Glomerular endothelial cell (primary cell): ENCODE results near the gene NIFK. TPM values are rescaled to one million over a fixed set of nuclear protein-coding genes. Genes with fewer than 3 reads are reported as not detected.

ENCODE experiments used
- DNase-seq: peaks from one replicate; pipeline ENCODE4 v3.0.0-alpha.2; 2011; ENCODE audit warnings: low read depth, low spot score; ENCODE audit errors: extremely low read depth
- total RNA-seq: library from RNA; depleted of rRNA; stranded (reverse); fragments of >200 nt; gene quantifications from 2 replicates; pipeline ENCODE4 v1.2.3, GENCODE V29; 2015

The NIFK gene
- 37.0 and 48.8 TPM in 2 replicates for total RNA-seq

DNA sequence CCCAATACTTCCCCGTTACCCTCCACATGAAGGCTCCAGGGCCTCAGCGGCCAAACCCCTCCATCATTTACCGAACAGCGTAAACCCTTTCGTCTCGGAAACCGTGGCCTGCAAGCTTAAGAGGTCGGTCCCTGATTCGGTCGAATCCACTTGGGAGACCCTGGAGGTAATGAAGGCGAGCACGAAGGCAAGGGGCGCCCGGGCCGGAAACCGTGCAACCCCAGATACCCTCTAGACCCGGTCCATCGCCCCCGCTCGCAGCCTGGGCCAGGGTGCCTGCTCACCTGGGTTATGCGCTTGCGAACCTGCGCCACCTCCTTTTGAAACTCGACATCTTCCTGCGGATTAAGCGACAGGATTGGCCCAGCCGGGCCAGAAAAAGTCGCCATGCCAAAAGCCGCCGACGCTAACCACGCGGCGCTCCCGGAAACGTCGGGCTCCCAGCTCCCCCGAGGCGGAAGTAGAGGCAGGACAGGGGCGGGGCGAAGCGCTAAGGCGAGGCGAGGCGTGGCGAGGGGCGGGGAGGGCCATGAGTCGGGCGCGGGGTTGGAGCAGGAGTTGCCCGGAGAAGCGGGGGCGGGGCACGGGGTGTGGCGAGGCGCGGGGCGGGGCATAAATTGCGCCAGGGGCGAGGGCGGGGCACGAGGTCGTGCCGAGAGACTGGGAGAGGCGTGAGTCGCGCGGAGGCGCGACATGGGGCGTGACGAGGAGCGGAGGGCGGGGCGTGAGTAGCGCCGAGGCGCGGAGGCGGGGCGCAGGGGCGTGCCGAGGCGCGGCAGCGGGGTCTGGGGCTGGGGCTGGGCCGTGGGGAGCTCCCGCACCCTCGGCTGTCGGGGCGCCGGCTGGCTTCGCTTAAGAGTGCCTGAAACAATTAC lies at the start of gene NIFK:
NIFK (minus strand) TSS at position 414 of the 875 bp plus-strand sequence; CDS start at position 389, 25 bp downstream.
- DNase-seq, result peak; percentile 51

DNA sequence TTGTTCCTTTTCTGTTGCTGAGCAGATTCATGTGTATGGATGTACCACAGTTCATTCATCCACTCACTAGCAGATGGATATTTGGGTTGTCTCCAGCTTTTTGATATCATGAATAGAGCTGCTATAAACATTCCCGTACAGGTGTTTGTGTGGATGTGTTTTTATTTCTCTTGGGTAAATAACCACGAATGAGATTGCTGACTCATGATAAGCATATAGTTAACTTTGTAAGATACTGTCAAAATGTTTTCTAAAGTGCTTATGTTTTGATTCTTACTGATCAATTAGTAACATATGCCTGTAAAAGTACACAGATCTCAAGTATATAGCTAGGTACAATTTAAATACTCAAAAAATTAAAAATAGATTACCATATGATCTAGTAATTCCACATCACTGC lies 46.5 kb upstream of the NIFK start:
- no peak for DNase-seq

DNA sequence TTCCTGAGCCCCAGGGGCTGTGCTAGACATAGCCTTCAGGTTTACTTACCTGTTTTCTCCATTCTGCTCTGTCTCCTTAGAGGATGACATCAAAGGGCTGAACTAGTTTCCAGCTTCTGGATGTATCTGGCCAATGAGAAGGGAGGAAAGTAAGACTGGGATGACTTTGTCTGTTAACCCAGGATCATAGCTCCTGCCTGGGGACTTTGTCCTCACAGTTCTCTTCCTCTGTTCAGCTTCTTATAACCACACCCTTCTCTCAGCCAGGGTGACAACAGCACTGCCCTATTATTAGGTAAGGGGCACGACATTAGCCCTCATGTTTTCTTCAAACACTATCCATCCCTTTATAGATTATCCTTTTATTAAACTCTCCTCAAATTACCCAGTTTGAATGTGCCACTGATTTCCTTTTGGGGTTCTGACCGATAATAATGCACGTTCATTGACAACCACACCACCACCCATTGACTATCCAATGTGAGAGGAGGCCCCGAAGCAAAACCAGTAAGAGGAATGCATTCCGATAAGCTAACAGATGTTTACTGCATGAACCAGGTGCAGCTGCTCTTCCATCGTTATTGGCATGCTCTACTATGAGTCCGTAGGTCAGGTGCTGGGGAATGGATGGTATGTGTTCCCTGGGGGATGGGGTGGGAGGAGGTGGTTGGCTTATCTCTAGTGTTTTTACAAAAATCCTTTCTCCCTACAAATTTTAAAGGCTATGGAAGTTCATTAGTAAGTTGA lies 42.2 kb upstream of the NIFK start:
- DNase-seq, result no peak

DNA sequence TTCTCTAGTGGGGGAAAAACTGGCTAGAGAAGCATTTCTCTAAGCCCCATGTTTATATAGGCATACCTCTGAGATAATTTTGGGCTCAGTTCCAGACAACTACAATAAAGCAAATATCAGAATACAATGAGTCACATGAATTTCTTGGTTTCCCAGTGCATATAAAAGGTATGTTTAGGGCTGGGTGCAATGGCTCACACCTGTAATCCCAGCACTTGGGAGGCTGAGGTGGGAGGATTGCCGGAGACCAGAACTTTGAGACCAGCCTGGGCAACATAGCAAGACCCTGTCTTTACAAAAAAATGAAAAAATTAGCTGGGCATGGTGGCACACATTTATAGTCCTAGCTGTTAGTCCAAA lies 41.0 kb upstream of the NIFK start:
- DNase-seq, result no peak

DNA sequence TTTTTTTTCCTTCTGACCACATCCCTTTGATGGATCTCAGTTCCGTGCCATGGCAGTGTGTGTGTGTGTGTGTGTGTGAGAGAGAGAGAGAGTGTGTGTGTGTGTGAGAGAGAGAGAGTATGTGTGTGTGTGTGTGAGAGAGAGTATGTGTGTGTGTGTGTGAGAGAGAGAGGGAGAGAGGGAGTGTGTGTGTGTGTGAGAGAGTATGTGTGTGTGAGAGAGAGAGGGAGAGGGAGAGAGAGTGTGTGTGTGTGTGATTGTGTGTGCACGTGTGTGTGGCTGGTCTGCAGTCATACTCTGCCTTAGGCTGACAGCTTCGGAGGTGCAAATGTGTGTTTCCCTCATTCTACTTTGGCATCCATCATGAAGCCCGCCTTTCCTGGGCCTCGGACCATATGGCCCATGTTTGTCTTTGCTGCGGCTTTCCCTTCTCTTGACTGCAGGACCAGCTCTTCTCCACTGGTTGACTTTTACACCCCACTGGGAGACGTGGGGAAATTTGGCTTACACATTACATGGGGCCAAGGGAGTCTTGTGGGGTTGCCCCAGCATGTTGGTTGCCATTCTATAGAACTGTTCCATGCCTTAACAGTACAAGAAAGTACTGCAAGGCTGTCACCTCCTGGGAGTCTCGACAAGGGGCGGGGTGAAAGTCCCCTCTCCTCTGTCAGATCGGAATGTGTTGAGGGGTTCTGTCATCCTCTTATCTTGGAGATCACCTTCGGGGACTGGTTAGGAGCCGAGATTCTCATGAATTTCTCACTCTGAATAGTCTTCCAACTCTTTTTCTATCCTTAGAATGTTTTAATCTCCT lies 40.4 kb upstream of the NIFK start:
- no peak for DNase-seq

DNA sequence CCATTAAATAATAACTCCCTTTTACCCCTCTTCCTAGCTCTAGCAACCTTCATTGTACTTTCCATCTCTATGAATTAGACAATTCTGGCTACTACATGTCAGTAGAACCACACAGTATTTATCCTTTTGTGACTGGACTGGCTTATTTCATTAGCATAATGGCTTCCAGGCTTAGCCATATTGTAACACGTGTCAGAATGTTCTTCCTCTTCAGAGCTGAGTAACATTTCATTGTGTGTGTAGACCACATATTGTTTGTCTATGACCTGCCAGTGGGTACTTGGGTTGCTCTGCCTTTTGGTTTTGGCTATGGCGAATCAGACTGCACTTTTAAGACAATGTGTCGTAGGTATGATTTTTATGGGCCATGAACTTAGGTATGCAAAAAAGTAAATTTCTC lies 39.7 kb upstream of the NIFK start:
- DNase-seq, result no peak

DNA sequence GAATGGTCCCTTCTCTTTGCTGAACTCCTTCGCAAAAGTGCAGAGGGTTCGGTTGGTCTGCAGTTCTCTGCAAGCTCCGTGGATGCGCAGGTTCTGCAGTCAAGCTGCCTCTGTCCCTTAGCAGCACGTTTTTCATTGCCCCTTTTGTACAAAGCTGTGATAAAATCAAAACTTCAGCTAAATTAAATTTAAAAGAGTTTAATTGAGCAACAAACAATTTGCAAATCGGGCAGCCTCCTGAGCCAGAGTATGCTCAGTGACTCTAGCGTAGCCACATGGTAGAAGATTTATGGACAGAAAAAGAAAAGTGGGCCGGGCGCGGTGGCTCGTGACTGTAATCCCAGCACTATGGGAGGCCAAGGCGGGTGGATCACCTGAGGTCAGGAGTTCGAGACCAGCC lies 37.6 kb upstream of the NIFK start:
- DNase-seq, result no peak

DNA sequence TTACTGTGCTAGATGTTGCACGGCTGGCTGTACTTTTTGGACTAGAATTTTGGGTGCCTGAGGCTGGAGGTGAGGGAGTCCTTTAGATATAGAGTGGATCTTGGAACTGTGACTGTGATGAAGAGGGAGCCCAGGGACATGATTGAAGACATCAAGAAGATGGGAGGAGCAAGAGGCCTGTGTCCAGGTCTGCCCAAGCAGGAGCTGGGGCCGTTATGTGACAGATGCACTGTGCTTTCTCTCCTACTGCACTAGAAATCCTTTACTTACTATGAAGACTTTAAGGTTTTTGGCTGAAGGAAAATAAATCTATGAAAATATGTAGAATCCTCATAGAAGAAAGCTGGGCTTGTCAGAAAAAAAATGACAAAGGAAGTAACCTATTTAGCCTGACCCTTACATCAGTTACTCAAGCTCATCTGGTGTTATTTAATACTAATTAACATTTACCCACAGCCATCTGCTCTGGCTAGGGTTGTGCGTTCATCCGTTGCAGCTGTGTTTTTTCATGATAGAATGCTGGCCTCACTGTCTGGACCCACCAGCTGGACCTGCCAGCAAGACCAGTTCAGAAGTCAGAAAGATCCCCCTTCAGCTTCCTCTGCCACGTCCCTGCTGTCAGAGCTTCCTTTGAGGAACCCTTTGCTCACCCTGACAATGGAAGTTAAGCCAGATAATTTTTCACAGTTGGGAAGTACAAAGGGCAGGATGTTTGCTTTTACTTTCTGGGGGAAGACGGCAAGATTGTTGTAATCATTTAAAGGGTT lies 35.5 kb upstream of the NIFK start:
- DNase-seq, result no peak

DNA sequence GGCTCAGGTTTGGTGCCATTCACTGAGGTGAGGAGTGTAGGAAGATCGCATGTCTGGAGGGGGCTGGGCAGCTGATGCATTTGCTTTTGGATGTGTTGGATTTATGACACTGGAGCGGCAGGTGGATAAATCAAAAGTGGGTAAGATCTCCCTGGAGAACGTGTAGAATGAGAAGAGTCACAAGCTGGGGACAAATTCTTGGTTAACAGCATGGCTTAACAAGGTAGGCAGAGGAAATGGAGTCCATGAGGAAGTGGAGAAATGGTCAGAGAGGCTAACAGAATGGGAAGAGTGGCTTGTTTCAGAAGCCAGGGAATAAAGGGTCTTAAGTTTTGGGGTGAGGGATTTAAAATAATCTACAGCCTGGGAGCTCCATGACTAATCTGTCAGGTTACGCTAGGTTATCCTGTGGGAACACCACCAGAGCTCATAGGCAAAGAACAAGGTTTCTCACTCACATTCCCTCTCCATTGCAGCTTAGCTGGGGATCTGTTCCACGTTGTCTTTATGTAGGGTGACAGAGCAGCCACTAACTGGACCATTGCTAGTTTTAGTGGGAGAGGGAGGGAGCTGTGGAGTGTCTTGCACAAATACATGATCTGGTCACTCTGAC lies 31.6 kb upstream of the NIFK start:
- DNase-seq, result no peak

DNA sequence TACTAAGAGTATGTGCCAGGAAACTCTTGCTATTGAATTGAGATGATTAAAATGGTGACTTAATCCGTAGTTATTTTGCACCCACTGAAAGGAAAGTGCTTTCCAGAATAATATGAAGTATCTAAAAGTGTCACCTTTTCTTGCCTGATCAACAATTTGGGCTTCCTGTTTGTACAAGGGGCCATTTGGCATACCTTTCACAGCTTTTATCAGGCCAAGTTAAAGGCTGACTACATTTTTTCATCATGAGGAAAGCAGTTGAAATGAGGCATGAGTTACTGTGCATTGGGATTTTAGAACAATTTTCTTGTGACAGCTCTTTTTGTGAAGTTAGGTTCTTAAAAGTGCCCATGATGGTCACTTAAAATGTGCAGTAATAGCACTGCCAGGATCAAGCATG lies 29.9 kb upstream of the NIFK start:
- no peak for DNase-seq

DNA sequence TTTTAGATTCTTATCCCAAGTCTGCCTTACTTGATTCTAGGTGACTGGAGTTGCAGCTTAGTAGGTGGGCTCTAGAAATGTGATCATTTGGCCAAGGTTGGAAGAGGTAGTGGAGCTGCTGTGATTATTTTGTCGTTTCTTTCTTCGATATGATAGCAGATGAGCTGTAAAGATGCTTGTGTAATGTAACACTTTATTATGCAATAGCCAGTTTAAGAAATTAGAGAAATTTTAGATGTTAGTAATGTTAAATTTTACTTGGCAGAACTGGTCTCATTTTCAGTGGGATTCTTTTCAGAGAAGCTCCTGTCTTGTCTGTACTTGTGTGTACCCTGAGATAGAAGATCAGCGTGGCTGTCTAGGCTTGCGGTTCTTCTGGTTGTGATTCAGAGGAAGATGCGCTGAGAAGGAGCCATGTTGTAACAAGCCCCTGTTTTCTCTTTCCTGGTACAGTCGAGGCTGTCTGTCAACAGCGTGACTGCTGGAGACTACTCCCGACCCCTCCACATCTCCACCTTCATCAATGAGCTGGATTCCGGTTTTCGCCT lies 28.1 kb upstream of the NIFK start:
- no peak for DNase-seq

DNA sequence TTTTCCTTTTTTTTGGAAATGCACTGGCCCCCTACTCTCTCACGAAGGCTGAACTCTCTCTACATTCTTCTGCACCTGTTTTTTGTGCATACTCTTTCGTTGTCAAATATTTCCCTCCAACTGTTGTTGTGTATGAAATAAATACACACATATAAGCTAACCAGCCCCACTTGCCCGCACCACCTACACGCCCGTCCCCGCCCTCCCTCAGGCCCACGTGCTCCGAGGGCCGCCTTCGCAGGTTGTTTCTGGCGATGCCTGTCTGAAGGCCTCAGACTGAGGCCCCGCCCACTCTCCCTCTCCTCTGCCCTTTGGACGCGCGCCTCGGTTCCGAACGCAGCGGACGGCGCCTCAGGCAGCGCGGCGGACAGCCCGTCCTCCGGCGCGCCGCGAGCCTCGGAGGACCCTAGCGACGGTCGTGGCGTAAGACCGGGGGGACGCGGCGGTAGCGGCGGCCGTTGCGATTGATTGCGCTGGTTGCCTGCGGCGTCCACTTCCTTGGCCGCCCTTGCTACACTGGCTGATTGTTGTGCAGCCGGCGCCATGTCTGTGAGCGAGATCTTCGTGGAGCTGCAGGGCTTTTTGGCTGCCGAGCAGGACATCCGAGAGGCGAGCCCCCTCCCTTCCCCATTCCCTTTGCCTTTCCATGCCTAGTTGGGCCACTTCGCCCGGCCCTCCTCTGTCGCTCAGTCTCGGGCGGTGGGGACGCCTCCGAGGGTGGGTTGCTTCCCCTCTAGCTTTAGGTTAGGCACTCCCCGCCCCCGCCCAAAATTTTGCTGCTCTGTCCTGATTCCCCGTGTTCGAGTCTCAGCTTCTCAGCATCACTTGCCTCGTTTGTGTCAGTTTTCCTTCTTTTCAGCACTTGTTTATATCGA lies 18.8 kb upstream of the NIFK start, which contains the start of gene TSN:
TSN (plus strand) TSS at position 415 of the 875 bp plus-strand sequence; CDS start at position 544, 129 bp downstream.
- DNase-seq, result no peak

DNA sequence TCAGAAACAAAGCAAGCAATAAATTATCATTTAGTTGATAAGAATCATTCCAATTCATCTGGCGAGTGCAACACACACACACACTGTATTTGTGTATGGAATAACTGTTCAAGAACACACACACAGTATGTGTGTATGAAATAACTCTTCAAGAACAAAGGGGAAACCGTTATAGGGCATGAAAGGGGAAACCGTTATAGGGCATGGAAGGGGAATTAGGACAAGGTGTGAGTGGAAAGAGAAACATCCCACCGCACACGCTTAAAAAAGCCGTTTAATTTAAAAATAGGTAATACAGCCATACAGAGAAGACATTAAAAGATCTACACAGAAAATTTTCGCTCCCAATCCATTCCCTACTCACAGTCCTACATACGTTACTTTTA lies 18.2 kb upstream of the NIFK start:
- DNase-seq, result no peak

DNA sequence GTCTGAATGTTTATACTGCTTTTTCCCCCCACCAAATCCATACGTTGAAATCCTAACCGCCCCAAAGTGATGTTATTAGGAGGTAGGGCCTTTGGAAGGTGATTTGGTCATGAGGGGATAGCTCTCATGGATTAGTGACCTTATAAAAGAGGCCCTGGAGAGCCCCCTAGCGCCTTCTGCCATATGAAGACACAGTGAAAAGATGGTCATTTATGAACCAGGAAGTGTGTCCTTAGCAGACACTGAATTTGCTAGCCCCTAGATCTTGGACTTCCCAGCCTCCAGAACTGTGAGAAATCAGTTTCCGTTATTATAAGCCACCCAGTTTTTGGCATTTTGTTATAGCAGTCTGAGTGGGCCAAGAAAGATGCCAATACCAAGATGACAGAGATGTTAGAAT lies 11.5 kb upstream of the NIFK start:
- no peak for DNase-seq

DNA sequence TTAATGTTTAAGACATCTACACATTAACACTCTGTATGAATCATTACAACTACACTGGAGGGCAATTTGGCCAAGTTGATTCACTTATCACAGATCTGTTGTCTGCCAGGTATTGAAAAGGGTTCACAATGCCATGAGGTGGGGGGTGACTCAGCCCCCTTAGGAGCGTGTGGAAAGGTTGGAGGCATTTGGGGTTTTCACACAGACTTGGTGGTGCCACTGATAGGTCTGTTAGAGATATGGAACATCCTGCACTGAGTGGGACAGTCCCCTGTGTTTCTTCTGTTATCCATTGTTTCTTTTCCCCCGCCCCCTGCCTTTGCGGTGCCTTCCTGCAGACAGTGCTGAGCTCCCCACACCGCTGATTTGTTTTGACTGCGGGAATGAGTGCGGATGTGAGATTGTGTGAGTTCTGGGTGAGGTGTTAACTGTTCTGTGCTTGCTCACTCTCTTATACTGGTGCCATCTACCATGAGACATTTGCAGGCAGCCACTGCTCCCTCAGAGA lies 9.4 kb upstream of the NIFK start:
- DNase-seq, result no peak

DNA sequence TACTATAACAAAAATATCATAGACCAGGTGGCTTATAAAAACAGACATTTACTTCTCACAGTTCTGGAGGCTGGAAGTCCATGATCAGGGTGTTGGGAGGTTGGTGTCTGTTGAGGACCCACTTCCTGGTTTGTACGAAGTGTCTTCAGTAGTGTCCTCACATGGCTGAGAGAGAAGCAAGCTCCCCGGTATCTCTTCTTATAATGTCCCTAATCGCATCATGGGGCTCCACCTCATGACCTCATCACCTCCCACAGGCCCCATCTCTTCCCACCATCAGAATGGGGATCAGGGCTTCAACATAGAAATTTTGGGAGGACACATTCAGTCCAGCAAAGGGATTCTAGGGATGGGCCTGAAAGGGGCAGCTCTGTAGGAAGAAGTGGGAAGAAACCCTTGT lies 4.8 kb upstream of the NIFK start:
- no peak for DNase-seq

DNA sequence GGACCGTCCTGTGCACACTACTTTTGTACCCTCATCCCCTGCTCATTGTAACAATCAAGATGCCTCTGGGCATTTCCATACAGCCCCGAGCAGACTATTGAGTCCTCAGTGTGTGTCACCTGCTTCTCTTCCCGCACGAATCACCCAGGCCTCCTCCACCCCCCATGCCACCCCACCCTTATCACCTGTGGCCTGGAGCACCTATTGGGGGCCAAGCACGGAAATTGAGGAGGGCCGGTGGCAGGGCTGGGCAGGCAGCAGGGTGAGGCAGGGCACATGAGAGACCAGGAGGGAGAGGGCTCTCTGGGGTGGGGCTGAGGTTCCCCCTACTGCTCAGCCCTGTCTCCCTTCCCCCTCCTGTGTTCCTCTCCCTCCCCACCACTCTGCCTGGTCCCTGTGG lies 4.3 kb upstream of the NIFK start:
- DNase-seq, result no peak

DNA sequence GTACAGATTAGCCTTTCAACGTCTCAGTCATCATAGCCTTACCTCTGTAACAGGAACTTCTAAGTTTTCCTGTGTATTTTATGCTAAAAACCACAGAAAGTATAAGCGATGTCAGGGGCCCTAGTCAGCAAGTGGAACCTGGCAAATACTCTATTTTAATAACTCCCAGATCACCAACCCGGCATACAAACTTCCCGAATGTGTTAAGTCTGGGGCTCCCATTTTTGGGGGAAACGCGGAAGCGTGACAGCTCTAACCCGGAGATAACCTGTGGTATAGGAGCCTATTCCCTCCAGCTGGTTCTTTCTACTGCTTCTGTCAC lies 574 bp downstream of the NIFK start:
- DNase-seq, result no peak
